PFSK-1 (cell line): ENCODE measurements around the gene OGFOD3.

Source experiments
- FOXP2 ChIP-seq: optimal IDR thresholded peaks from 2 replicates; pipeline ENCODE3; 2011; ENCODE audit warnings: borderline replicate concordance, control low read depth, inconsistent platforms; ENCODE audit not compliant: insufficient read depth; ENCODE audit errors: extremely low read length, extremely low read depth
- POLR2AphosphoS5 ChIP-seq: IDR thresholded peaks from 2 replicates; pipeline ENCODE4 v1.6.1; 2012; ENCODE audit warnings: low read depth, mild to moderate bottlenecking, control low read depth, low read length, moderate library complexity
- REST ChIP-seq, 2 experiments: IDR thresholded peaks; 2 replicates each; pipeline versions ENCODE4 v1.6.1 to v1.8.0; 2011 to 2012; ENCODE audit warnings: low read depth in 2 of 2, low read length in 2 of 2, control low read depth in 1 of 2, inconsistent platforms in 1 of 2, mild to moderate bottlenecking in 1 of 2, moderate library complexity in 1 of 2; ENCODE audit not compliant: insufficient read depth in 1 of 2
- SIN3A ChIP-seq: IDR thresholded peaks from 2 replicates; pipeline ENCODE4 v1.6.1; 2012; ENCODE audit warnings: mild to moderate bottlenecking, low read length, moderate library complexity, borderline replicate concordance; ENCODE audit not compliant: insufficient read depth
- TAF1 ChIP-seq: IDR thresholded peaks from 2 replicates; pipeline ENCODE4 v1.6.1; 2012; ENCODE audit warnings: low read length, control low read depth, borderline replicate concordance; ENCODE audit not compliant: insufficient read depth

DNA sequence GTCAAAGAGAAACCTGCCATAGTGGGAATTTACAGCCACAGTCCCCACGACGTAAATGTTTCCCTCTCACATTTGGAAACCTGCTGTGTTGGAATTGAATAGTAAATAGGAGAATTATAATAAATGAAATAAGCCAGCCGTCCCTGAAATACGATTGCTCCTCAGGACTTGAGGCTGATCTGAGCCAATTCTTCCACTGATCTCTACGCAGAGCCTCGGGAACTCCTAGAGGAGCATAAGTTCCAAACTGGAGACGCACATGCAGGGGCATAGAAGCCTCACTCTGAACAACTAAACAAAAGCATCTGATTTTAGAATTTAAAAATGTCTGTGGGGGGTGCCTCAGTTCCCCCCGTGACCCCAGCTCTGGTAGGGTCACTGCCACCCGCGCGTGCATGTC, 69.5 kb downstream of the OGFOD3 start:
- TF ChIP-seq FOXP2 = no peak
- TF ChIP-seq POLR2AphosphoS5 = no peak
- TF ChIP-seq TAF1 = no peak
- TF ChIP-seq REST (IDR thresholded peaks at IDR 0.05; ENCODE audit: insufficient read depth in 1 of 2, low read depth in 2 of 2, low read length in 2 of 2) = no peak
- TF ChIP-seq SIN3A = no peak
